ENCODE data around the gene DGAT2.
A peak's percentile ranks its signal among the peaks of the same experiment; 100 is the strongest.
"Not testable (repeated sequence)": the region's sequence is repeated elsewhere in the genome, so short reads cannot be mapped to it uniquely, and the experiment has no call there.

Gene DGAT2

GRCh38 chr11:75768112-75768908, at the start of gene DGAT2:
Gene DGAT2, plus strand, starts transcription at chr11:75768778. Its CDS starts 214 bp downstream, at chr11:75768992.
- peak; percentile 76 for DNase-seq

GRCh38 chr11:75719340-75720239, 49.0 kb upstream of the DGAT2 start:
- no peak for DNase-seq

DNA sequence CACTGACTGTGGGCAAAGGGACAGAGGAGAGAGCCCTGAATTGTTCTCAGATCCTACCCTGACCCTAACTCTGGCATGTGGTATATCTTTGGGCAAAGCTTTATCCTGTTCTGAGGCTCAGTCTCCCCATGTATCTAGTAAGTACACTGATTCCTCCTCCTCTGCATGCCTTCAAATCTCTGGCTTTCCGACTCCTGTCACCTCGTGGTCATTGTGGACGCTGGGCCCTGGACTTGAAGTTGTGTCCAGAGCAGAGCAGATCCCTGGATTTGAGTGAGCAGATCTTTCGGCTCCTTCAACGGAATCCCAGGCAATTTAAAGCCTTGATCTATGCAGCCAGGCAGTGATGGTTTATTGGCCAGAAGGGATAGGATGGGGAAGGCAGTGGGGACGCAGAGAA, 47.9 kb upstream of the DGAT2 start:
- no peak for DNase-seq

- DNase-seq = no peak
These were observed 46.5 kb upstream of the DGAT2 start for GRCh38 chr11:75721852-75722668.

DNA sequence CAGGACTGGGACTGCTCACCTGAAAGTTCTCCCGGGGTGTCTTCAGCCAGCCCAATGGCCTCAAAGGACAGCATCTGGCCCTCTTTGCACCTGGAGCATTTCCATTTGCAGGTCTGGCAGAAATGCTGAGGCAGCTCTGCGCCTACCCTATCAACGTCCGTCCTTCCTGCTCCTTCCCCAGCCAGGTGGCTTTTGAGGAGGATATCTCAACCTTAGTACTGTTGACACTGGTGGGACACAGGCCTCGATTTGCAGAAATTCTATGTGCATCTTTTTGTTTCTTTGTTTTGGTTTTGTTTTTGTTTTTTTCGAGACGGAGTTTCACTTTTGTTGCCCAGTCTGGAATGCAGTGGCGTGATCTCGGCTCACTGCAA, 45.9 kb upstream of the DGAT2 start:
- DNase-seq = no peak

DNA sequence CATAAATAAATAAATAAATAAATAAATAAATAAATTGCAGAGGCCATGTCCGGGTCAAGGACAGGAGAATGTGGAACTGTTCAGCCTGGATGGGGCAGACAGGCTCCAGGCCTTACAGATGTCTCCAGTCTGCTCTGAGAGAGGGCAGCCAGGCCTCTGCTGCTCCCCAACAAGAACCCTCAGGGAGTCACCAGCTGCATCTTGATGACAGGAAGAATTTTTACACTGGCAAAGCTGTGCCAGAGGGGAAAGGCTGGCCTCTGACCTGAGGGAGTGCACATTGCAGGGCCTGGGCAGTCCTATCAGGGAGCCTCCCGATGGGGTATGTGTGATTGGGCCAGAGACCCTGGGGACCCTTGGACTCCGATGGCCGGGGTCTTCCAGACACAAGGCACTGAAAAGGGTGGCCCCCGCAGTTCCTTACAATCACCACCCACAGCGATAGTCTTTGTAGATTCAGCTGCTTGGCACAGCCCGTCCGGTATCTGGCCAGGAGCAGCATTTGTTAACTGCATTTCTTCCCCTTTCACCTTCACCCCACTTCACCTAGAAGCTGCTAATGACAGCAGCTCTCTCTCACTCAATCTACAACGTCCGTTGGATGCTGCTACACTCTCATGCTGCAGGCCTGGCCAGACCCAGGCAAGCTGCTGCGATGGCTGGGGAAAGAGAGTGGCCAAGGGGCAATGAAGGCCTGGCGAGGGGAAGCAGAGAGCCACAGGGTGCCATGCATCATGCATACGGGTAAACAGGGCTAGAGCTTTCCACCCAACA, 42.8 kb upstream of the DGAT2 start:
- DNase-seq = no peak

DNA sequence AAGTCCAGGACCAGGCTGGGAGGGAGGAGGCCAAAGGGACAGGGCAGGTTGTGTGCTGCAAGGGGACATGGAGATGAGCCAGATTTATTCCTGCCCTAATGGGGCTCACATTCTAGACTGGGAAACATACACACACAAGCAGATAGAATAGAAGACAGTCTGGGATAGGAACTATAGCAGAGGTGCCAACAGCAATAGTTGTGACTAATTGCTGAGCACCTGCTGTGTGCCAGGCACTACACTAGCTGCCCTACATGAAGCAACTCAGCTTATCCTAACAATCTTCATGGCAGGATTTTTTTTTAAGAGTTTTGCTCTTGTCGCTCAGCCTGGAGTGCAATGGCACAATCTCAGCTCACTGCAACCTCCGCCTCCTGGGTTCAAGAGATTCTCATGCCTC, 39.6 kb upstream of the DGAT2 start:
- DNase-seq = no peak

DNA sequence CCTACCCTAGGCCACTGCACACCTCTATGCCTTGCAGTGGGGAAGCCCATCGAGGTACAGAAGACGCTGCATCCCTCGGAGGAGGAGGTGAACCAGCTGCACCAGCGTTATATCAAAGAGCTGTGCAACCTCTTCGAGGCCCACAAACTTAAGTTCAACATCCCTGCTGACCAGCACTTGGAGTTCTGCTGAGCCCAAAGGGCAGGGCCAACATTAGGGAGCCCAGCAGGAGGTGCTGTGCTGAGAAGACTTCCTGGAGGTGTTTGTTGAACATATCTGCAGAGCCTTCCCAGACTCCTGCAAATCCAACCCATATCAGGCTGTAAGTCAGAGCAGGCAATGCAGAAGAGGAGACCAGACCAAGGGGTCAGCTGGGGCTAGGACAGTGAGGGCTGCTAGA, 37.5 kb upstream of the DGAT2 start:
- no peak for DNase-seq

DNA sequence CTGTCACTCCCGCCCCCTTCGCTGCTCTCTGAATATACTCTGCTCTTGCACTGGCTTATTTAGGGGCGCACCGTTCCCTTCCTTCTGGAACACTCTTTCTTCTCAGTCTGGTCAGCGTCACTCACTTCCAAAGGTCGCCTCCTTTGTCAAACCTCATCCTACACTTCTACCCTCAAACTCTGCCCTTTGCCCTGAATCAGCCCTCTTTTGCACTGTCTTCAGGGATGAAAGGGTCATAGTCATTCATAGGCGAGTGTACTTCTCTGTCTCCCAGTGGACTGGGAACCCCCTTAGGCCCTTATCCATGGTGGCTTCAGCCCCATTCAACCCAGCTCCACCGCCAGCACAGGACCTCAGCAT, 35.5 kb upstream of the DGAT2 start:
- no peak for DNase-seq

- DNase-seq = no peak
These were observed 35.0 kb upstream of the DGAT2 start for GRCh38 chr11:75733431-75734107.

GRCh38 chr11:75734491-75735180, 33.9 kb upstream of the DGAT2 start:
- no peak for DNase-seq

GRCh38 chr11:75735181-75735845, 33.3 kb upstream of the DGAT2 start:
- DNase-seq = no peak

GRCh38 chr11:75737314-75737713, 31.3 kb upstream of the DGAT2 start:
- no peak for DNase-seq

- no peak for DNase-seq
These were observed 27.9 kb upstream of the DGAT2 start for GRCh38 chr11:75740681-75741080.

DNA sequence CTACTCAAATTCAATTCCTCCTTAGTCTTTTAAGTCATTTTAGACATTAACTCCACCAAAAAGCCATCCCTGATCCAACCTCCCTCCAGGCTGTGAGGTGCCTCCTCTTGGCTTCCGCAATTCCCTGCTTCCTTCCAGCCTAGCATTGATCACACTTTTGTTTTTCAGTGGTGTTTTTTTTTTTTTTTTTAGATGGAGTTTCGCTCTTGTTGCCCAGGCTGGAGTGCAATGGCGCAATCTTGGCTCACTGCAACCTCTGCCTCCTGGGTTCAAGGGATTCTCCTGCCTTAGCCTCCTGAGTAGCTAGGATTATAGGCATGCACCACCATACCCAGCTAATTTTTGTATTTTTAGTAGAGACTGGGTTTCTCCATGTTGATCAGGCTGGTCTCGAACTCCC, 25.4 kb upstream of the DGAT2 start:
- DNase-seq = not testable (repeated sequence)

DNA sequence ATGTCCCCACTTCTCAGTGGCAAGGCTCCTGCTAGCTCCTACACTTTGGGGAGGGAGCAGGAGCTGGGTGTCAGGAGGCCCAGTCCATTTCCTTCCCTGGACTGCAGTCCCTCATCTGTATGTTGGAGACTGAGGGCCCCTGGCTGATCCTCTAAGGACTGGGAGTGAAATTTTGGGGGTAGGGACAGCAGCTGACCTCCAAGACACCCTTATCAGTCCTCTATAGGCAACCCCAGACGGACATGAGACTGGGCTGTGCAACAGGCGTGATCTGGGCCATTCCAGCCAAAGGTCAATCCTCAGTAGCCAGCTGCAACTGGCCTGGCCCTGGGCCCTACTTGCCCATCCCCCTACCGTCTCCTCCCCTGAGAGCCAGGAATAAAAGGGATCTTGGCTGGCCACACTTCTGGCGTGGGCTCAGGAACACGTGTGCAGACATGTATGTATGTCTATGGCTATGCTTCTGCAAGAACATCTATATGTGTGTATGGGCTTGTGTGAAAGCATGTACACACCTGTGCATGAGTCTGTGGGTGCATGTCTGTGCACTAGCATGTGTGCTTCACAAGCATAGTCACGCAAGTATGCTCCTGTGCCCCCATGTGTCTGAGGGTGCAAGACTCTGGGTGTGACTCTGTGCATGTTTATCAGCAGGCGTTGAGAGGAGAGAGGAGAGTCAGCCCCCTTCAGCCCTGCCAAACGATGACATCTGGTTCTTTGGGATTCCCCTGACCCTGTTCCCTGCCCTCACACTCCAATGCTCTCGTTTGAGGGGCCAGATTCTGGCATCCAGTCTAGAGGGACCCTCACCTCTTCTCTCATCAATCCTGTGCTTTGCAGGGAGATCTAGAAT, 24.6 kb upstream of the DGAT2 start:
- no peak for DNase-seq

GRCh38 chr11:75745807-75746206, 22.8 kb upstream of the DGAT2 start:
- no peak for DNase-seq

- not testable (repeated sequence) for DNase-seq
These were observed 19.8 kb upstream of the DGAT2 start for GRCh38 chr11:75748729-75749273.

DNA sequence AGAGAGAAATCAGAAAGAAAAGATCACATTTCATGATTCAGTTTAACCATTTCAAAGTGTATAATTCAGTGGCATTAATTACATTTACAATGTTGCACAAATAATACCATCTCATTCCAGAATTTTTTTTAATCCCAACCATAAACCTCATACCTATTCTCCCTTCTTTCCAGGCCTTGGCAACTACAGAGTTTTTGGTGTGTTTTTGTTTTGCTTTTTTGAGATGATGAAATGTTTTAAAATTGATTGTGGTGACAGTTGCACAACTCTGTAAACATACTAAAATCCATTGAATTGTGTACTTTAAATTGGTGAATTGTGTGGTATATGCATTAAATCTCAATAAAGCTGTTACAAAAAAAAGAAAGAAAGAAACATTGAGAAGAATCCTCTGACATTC, 13.6 kb upstream of the DGAT2 start:
- DNase-seq = not testable (repeated sequence)
